HG02973 (cell line): ENCODE measurements around the gene GRAP.

Experiments used
- ATAC-seq: cut with Tn5 transposase; IDR thresholded peaks from one replicate; pipeline ENCODE4 v1.9.1; 2021; ENCODE audit warnings: moderate library complexity; ENCODE audit not compliant: unreplicated experiment

Gene GRAP

DNA sequence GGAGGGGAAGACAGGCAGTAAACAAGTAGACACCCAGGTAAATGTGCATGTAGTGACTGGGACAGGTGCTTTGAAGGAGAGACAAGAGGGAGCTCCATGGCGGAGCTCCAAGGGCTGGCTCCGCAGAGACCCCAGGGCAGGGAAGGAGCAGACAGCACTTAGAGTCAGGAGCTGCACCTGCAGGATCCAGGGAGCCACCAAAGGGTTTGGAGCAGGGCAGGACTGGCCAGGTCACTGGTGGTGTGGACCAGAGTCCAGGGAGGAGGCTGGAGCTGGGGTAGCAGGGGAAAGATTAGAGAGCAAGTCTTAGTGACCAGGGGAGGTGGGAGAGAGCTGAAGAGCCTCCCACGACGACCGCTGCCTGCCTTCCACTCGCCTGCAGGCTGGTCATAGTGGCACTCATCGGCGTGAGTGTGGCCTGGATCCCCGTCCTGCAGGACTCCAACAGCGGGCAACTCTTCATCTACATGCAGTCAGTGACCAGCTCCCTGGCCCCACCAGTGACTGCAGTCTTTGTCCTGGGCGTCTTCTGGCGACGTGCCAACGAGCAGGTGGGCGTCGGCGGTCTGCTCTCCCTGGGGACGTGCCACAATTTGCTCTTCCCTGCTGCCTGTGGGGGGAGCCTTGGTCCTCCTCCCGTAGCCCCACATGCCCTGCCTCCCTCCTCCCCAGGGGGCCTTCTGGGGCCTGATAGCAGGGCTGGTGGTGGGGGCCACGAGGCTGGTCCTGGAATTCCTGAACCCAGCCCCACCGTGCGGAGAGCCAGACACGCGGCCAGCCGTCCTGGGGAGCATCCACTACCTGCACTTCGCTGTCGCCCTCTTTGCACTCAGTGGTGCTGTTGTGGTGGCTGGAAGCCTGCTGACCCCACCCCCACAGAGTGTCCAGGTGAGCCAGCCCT lies 27.5 kb downstream of the GRAP start:
- no peak for ATAC-seq

DNA sequence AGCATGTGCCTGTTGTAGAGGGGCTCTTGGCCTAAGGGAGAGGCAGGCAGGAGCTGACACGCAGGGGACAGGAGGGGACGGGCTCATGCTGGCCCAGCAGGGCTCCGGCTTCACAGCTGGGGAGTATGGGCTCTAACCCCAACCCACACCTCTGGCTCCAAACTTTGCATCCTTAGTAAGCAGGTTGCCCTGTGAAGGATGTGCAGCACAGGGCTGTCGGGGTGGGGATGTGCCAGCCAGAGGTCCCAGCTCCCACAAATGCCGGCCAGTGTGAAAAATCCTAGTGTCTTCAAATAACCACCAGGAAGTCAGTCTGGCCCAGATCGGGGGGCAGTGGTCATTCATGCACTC lies 28.2 kb downstream of the GRAP start:
- ATAC-seq = no peak

DNA sequence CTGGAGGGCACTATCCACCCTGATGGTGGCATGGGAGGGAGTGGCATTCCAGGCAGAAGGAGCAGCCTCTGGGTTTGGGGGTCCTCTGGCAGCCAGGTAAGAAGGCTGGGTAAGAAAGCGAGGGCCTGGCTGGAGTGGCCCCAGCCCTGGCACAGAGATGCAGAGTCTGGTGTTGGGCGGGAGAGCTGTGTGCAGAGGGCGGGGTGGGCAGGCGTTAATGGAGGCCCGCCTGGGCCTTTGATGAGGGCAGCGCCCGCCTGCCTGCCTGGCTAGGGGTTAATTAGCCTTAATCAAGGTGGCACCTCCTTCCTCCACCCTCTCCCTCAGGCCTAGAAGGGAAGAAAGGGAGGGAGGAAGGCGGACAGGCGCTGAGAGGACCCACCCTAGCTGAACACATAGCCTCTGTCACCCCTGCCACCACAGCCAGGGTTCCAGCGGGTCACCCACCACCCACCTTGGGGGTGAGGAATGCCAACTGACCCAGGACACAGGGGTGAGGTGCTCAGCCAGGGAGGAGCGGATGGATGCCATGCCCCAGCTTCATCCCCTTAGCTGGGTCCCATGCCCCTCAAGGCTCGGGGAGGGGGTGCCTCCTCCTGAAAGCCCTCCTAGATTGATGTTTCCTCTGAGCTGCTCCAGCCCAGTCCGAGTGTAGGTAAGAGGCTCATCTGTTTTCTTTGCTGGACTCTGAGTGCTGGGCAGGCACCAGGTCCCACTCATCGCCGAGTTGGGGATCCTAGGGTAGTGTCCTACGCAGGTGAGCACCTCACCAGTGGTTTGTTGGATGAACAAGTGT lies 28.8 kb downstream of the GRAP start:
- no peak for ATAC-seq

DNA sequence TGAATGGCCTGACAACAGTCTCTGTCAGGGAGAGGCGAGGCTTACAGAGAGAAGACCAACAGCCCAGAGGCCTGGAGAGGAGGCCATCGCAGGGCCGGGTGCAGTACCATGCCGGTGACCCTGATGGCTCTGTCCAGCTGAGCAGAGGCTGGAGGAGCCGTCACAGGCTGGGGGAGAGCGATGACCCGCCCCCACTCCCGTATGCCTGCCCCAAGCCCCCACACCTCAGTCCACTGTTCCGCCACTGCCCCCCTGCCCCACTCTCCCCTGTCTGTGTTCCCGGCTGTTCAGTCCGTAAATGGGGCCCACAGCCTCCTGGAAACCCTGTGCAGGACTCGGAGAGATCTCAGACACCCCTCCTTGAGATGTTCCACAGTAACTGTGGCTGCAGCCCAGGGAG lies 29.4 kb downstream of the GRAP start:
- no peak for ATAC-seq

DNA sequence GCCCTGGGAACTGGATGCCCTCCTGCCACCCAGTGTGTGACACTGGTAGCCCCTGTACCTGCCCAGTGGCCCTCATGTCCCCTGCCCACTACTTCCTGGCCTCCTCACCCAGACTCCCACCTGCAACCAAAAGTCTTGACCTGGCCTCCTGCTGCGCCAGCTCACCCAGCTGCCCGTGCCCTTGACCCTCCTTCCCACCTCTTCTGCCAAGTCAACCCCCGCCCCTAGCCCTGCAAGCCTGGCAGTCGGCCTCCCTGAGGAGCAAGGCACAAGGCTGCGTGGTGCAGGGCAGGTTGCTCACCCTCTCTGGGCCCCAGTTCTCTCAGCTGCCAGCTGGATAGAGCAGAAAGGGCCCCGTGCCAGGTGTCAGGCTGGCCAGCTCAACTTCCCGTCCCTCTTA lies 29.9 kb downstream of the GRAP start:
- no peak for ATAC-seq

DNA sequence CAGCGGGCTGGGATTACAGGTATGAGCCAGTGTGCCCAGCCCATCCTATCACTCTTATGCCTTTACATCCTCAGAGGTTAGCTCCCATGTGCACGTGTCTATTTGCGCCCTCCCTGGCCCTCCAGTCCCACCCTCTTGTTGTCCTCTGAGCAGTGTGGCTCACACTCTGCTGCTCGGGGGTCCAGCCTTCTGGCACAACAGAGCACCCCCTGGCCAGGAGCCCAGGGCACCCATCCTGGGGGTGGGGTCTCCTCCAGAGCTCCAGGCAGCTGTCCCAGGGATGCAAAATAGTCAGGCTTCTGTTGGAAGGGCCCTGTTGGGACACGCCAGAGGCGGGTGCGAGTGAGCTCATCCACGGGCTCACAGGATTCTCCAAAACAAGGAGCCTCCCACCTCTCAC lies 30.5 kb downstream of the GRAP start:
- no peak for ATAC-seq

DNA sequence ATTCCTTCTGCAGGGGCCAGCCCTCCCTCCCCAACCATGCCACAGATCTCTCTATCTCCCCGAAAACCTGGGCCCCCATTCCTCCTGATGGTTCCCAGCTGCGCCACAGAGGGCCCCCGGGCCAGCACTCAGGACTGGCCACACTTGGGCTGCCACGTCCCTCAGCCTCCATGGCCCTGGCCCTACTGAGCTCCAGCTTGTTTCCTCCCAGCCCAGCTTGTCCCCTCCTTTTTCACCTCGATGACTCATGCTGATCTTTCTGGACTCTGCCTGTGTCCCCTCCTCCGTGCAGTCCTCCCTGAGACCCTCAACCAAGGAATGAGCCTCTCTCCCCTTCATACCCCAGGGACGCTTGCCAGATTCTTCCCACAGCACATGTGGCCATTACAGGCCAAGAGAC lies 31.3 kb downstream of the GRAP start:
- ATAC-seq = no peak

DNA sequence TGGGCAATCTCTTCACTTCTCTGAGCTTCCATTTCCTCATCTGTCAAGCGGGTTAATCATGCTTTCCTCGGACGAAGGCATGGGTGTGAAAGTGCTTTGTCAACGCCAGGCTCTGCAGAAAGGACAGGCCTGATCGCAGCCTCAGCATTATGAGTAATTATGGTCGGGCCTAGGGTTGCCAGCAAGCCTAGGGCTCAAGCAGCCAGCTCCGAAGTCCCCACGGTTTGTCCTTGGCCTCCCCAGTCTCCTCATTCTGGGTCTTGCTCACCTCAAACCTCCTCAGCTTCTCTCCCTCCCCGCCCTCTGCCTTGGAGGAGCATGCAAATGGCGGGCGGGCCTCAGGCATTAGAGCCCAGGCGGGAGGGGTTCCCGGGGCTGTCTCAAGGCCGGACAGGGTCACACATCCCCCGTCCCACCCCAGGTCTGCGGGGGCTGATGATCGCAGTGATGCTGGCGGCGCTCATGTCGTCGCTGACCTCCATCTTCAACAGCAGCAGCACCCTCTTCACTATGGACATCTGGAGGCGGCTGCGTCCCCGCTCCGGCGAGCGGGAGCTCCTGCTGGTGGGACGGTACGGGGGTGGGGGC lies 32.0 kb downstream of the GRAP start:
- no peak for ATAC-seq

DNA sequence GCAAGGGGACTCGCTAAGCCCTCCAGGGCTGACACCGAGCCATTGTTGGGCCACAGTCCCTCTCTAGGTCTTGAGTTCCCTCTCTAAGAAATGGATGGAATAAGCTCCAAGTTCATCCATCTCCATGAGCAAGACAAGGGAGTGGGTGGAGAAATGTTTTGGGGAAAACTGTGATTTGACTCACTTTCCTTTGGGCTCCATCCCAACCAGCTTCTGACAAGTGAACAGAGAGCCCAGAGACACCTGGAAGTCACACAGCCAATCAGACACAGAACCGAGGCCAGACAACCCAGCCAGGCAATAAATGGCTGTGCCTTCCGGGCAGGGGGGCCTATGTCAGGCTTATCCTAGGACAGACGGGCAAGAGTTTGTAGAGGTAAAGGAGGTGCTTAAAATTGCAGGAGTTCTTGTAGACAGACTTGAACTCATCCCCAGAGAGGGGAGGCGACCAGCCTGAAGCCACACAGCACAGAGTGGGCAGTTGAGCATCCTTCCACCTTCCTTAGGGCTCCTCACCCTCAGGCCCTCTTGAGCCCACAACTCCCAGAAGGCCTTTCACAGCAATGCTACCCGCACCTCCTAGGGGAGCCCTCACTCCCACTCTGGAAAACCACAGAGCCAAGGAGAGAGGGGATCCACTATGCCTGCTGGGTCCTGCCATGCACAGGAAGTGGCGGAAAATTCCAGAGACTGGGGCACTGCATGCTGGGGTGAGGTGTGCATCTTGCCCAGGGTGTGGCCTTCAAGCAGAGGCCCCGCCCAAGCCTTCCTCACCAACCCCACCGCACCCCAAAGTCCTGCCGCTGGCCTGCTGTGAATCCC lies 32.7 kb downstream of the GRAP start:
- ATAC-seq = no peak

DNA sequence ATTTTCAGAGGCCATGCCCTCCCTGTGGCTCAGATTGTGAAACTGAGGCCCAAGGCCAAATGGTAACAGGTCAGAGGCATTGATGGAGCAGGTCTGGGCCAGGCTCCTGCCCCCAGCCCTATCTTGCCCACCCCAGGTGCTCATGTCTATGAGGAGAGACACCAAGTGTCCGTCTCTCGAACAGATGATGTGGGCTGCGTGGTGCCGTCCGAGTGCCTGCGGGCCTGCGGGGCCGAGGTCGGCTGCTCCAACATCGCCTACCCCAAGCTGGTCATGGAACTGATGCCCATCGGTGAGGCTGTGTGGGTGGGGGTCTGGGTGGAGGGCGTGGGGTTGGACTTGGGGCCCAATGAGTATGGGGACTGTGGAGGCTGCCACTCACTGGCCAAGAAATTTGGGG lies 33.5 kb downstream of the GRAP start:
- no peak for ATAC-seq

DNA sequence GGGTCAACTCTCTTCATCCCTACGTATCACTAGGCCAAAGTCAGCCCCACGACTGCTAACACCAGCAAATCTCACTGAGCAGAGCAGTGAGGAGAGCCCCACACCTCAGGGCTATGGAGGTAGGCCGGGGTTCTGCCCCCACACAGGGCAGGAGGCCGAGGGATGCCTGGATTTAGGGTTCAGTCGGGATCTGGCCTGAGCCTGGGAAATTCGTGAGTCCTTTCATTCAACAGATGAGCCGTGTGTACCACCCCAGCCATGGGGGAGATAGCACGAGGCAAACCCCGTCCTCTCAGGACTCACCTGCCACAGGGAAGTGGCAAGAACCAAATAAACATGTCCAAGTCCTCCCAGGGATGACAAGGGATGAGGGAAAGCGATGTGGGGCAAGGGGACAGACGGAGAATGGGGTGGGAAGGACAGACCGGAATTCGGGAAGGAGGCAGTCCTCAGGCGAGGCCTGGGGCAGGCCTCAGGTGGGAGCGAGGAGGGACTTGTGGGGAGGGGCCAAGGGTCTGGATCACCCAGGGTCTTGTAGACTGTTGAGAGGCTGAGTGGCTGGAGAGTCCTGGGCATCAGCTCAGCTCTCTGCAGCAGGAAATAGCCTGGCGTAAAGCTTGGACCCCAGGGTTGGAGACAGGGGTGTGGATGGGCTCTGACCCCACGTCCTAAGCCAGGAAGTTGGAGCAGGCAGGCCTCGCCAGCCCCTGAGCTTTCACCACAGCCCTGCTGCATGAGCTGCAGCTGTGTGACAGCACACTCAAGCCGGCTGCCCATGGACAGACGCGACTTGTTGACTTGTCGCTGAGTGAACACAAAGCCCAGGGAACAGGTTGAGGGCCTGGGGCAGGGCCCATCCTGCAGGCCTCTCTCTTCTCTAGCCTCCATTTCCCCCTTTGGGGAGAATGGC lies 34.3 kb downstream of the GRAP start:
- ATAC-seq = no peak

DNA sequence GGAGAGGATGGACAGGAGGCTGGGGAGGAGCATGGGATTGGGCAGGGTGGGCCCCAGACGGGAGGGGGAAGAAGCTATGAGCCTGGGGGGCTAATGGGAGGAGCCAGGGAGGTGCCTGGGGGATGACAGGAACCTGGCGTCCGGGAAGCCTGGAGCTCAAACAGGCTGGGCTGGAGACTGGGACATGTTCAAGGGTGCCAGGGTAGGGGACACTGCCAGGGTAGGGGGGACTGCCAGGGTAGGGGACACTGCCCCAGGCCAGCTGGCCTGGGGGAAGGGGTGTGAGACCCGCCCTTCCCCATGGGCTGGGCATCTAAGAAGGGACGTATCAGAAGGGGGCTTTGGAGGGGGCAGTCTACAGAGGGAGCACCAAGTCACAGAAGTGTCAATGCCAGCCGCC lies 35.2 kb downstream of the GRAP start:
- ATAC-seq = no peak

DNA sequence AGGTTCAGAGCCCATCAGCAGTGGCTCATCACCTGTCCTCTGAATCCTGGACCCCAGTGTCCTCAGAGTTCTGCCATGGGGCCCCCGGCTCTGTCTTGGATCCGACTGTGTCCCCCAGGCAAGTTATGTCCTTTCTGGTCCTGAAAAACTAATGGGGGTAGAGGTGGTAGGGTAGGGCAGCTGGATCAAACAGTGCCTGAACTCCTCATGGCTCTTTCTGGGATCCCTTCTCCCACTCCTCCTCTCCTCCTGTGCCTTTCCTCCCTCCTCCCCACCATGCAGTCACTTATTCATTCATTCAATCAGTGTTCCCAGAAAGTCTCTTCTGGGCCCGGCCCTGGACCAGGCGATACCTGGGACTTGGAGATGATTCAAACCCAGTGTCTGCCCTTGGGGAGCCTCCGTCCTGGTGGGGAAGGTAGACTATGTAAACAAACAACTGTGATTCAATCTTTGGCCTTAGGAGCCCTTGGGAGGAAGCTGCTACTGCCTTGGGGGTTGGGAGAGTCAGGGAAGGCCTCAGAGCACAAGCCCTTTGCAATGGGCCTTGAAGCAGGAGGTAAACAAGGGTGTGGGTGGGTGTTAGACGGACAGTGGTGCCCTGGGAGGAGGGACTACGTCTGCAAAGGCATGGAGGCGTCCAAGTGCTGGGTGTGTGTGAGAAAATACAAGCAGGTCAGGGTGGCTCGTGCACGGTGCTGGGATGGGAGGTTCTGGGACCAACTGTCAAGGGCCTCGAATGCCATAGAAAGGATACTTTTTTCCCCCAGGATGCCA lies 35.8 kb downstream of the GRAP start:
- ATAC-seq = no peak

DNA sequence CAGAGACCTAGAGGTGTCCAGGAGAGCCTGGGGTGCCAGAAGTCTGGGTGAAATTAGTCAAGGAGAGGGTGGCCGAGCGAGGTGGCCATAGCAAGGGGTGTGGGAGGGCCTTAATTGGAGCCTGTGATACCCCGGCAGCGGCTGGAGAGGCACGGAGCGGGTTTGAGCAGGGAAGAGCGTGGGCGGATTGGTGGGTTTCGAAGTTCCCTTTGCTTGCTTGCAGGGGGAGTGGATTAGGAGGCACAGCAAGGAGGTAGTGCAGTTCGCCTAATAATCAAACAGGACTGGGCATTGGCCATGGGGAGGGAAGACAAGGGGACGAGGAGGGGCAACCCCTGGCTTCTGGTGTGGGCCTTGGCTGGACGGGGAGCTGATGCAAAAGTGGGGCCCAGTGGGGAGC lies 36.8 kb downstream of the GRAP start:
- ATAC-seq = no peak

DNA sequence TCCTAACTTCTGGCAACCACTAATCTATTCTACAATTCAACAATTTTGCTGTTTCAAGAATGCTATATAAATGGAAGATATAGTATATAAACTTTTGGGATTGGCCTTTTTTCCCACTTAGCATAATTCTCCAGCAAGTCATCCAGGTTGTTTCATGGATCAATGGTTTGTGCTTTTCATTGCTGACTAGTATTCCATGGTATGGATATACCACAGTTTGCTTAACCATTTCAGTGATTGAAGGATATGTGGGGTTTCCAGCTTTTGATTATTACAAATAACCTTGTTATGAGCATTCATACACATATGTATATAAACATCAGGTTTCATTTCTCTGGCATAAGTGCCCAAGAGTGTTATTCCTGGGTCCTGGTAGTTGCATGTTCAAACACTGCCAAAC lies 40.1 kb downstream of the GRAP start:
- no peak for ATAC-seq

DNA sequence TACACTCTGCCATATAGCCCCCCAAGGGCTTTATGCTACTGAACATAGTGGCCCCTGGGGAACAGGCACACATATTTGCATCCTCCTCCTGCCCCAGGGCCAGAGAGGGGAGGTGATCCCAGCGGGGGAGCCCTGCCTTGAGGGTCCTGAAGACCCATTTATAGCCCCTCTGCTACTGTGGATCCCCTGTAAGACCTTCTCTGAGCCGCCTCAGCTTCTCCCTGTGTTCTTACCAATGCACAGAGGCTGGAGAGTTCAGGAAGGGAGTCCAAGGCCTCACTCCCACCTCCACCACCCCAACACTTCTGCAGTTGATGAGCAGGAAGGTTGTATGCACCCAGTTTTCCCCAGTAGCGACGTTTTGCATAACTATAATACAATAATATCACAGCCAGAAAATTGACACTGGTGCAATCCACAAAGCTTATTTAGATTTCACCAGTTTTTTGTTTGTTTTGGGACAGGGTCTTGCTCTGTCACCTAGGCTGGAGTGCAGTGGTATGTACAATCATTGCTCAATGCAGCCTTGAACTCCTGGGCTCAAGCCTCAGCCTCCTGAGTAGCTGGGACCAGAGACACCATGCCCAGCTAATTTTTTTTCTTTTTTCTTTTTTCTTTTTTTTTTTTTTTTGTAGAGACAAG lies 40.8 kb downstream of the GRAP start:
- ATAC-seq = no peak

DNA sequence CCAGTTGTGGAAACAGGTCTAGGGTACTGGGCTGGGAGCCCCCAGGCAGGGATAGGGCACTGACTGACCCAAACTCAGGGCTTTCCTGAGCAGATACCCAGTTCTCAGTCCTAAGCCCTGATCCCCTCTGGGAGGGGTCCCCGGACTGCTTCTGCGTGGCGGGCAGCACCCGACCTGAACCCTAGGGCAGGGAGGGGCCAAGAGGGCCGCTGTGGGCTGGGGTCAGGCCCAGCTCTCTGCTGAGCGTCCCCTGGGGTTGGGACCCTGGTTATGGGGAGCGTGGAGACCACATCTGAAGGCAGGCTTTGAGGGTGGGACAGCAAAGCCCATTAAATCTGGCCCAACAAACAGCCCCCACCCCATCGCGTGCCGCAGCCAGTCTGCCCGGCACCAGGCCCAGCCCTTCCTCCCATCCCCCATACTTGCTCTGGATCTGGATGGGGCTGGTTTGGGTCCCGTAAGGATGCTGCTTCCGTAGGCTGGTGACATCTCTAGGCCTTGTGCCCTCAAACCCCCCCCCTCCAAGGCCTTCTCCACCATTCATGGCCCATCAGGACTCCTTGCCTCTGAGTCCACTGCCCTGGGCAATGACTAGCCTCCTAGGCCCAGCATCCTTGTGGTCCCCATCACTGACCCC lies 41.5 kb downstream of the GRAP start:
- no peak for ATAC-seq

DNA sequence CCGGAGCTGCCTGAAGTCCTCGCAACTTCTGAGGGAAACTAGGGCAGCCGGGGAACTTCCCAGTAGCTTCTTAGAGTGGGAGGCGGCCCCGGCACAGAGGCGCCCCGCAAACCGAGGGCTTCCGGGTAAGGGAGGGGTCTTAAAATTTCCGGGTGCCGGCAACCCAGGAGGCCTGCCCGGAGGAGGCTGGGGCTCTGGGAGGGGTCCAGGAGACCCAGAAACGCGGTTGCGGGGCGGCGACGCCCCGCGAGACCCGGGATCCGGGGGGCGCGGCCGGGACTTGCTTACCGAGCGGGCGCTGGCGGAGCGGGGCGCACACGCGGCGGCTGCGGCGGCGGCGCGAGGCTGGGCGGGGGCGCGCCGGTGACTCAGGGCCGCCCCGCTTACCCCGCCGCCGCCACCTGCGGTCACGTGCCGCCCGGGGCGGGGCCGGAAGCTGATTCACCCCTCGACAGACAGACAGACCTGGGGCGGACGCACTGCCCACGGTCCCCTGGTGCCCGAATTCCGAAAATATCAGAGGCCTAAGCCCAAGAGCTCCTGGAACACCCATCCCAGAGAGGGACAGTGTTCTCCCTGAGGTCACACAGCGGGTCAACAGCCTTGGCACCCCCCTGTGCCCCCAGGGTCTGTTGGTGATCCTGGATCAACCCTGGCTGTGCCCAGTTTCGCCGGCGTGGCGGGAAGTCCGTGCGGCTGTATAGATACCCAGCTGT lies 42.2 kb downstream of the GRAP start, which contains the start of gene FAM83G:
FAM83G (minus strand) TSS at position 344 of the 716 bp plus-strand sequence. CDS start 723 bp downstream, outside the sequence.
- ATAC-seq = peak; percentile 62
